Mesenchymal stem cell (in vitro differentiated cells and primary cell): Measurements from ENCODE around the gene MYCBPAP.

Experiments used
- DNase-seq: peaks from one replicate; pipeline ENCODE4 v3.0.0-alpha.2; 2013
- H2AFZ ChIP-seq: one replicate; pipeline ENCODE4 v1.6.1; 2013; ENCODE audit warnings: low read depth, mild to moderate bottlenecking, control low read depth, inconsistent platforms, low read length, moderate library complexity
- H2AK5ac ChIP-seq: 2 replicates; pipeline ENCODE4 v1.6.1; 2013; ENCODE audit warnings: low read length, moderate library complexity, mild to moderate bottlenecking, inconsistent platforms; ENCODE audit not compliant: severe bottlenecking
- H2BK120ac ChIP-seq: one replicate; pipeline ENCODE4 v1.6.1; 2013; ENCODE audit warnings: low read depth, mild to moderate bottlenecking, inconsistent platforms, low read length, moderate library complexity
- H2BK12ac ChIP-seq, 2 experiments: one replicate each; pipeline ENCODE4 v1.6.1; 2013; ENCODE audit warnings: inconsistent platforms in 2 of 2, low read length in 2 of 2, mild to moderate bottlenecking in 2 of 2, moderate library complexity in 2 of 2, control low read depth in 1 of 2
- H2BK15ac ChIP-seq: one replicate; pipeline ENCODE4 v1.6.1; 2013; ENCODE audit warnings: mild to moderate bottlenecking, low read depth, inconsistent platforms; ENCODE audit not compliant: poor library complexity, severe bottlenecking
- H2BK5ac ChIP-seq: 2 replicates; pipeline ENCODE4 v1.6.1; 2013; ENCODE audit warnings: low read depth, mild to moderate bottlenecking, low read length, control low read depth, inconsistent platforms; ENCODE audit not compliant: poor library complexity, severe bottlenecking
- H3K14ac ChIP-seq, 2 experiments: one replicate each; pipeline ENCODE4 v1.6.1; 2013; ENCODE audit warnings: inconsistent platforms in 2 of 2, low read length in 2 of 2, control low read depth in 1 of 2, mild to moderate bottlenecking in 1 of 2, moderate library complexity in 1 of 2
- H3K18ac ChIP-seq, 2 experiments: one replicate each; pipeline ENCODE4 v1.6.1; 2013; ENCODE audit warnings: inconsistent platforms in 2 of 2, low read length in 2 of 2, control low read depth in 1 of 2, low read depth in 1 of 2, mild to moderate bottlenecking in 1 of 2
- H3K23ac ChIP-seq, 2 experiments: one replicate each; pipeline ENCODE4 v1.6.1; 2013; ENCODE audit warnings: inconsistent platforms in 2 of 2, low read length in 2 of 2, mild to moderate bottlenecking in 2 of 2, moderate library complexity in 2 of 2, control low read depth in 1 of 2
- H3K27ac ChIP-seq: 2 replicates; pipeline ENCODE4 v1.5.1; 2013; ENCODE audit warnings: mild to moderate bottlenecking, moderate library complexity, low read length, control low read depth, inconsistent platforms; ENCODE audit not compliant: poor library complexity, severe bottlenecking
- H3K27me3 ChIP-seq, 2 experiments: 2 replicates each; pipeline versions ENCODE4 v1.6.1 to v1.7.0; 2013; ENCODE audit warnings: low read length in 2 of 2, mild to moderate bottlenecking in 2 of 2, moderate library complexity in 2 of 2, control low read depth in 1 of 2, inconsistent platforms in 1 of 2; ENCODE audit not compliant: control insufficient read depth in 1 of 2, insufficient read depth in 1 of 2
- H3K36me3 ChIP-seq, 2 experiments: 2 replicates each; pipeline versions ENCODE4 v1.6.1 to v1.7.0; 2013; ENCODE audit warnings: low read length in 2 of 2, control low read depth in 1 of 2, inconsistent platforms in 1 of 2, low read depth in 1 of 2, mild to moderate bottlenecking in 1 of 2; ENCODE audit not compliant: insufficient read depth in 2 of 2, control insufficient read depth in 1 of 2
- H3K4ac ChIP-seq, 2 experiments: one replicate each; pipeline ENCODE4 v1.6.1; 2013; ENCODE audit warnings: inconsistent platforms in 2 of 2, low read length in 2 of 2, mild to moderate bottlenecking in 2 of 2, moderate library complexity in 2 of 2, control low read depth in 1 of 2, low read depth in 1 of 2
- H3K4me1 ChIP-seq: 2 replicates; pipeline ENCODE4 v1.6.1; 2013; ENCODE audit warnings: low read depth, low read length, control low read depth; ENCODE audit not compliant: control insufficient read depth, insufficient read depth
- H3K4me2 ChIP-seq: 2 replicates; pipeline ENCODE4 v1.6.1; 2013; ENCODE audit warnings: low read length, mild to moderate bottlenecking, inconsistent platforms; ENCODE audit not compliant: poor library complexity, severe bottlenecking
- H3K4me3 ChIP-seq, 2 experiments: 2 replicates each; pipeline versions ENCODE4 v1.5.1 to v1.7.0; 2013; ENCODE audit warnings: low read length in 2 of 2, mild to moderate bottlenecking in 2 of 2, control low read depth in 1 of 2, low read depth in 1 of 2; ENCODE audit not compliant: insufficient read depth in 1 of 2
- H3K79me1 ChIP-seq: replicated peaks from 2 replicates; pipeline ENCODE4 v1.6.1; 2013; ENCODE audit warnings: mild to moderate bottlenecking, control low read depth, low read length, inconsistent platforms; ENCODE audit not compliant: poor library complexity, severe bottlenecking
- H3K9ac ChIP-seq: 2 replicates; pipeline ENCODE4 v1.7.0; 2013; ENCODE audit warnings: mild to moderate bottlenecking, low read length, moderate library complexity
- H3K9me3 ChIP-seq: 2 replicates; pipeline ENCODE4 v1.7.0; 2013; ENCODE audit warnings: mild to moderate bottlenecking, low read length; ENCODE audit not compliant: control insufficient read depth
- H4K8ac ChIP-seq: one replicate; pipeline ENCODE4 v1.6.1; 2013; ENCODE audit warnings: inconsistent platforms, mild to moderate bottlenecking, low read length, moderate library complexity
- H4K91ac ChIP-seq: one replicate; pipeline ENCODE4 v1.6.1; 2013; ENCODE audit warnings: mild to moderate bottlenecking, low read length, inconsistent platforms
- WGBS: methylation state at CpG from one replicate; pipeline ENCODE4 v1.1.7; 2013; ENCODE audit warnings: mixed read lengths; 5-methylcytosine and 5-hydroxymethylcytosine counted together

MYCBPAP gene

DNA sequence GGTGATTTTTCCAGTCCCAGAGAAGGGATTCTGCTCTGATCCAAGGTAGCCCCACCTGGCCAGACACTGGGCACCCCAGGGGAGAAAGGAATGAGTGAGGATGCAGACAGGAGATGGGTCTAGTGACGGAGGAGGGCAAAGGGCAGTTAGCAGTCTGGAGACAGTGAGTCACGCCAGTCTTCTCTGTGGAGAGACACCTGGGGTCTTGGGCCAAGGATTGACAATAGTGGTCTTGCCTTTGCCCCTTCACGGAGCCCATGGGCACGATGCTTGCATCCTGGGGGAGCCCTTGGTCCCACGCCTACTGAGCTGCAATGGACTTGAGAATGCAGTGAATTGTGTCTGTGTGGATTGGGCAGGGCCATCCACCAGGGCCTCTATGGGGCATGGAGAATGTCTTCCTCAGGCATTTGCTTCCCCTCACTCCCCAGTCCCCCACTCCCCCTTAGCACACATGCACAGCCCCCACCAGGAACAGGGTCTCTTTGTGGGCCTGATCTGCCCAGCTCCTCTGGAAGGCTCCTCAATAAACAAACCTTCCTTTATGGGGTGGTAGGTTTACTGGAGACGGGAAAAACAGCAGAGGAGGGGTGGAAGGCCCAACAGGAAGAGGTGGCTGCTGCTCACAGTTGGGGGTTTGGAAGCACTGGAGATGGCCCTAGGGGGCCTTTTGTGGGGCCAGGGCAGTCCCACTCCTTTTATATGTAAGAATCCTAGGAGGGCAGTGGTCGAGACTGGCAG lies 41.0 kb upstream of the MYCBPAP start:
- peaks cover 19 to 44% of the 10 kb centered on the region in 2 experiments for H3K27me3 ChIP-seq
- H3K79me1 ChIP-seq, result no peaks in the 10 kb centered on the region
- H3K4me3 ChIP-seq, result no peak overlapping the region
- H3K27ac ChIP-seq, result no peak overlapping the region
- DNase-seq, result no peak
- H3K18ac ChIP-seq, result no peak overlapping the region
- H3K36me3 ChIP-seq, result peaks cover 3 to 51% of the 10 kb centered on the region in 2 experiments
- H2AK5ac ChIP-seq, result no peak overlapping the region
- H2AFZ ChIP-seq, result no peak overlapping the region
- H3K9me3 ChIP-seq, result no peaks in the 10 kb centered on the region
- WGBS, result 79% methylated on average over 6 of the region's 7 CpGs
- H2BK15ac ChIP-seq, result no peak overlapping the region
- H3K23ac ChIP-seq, result no peak overlapping the region
- H3K4ac ChIP-seq, result no peak overlapping the region
- H2BK120ac ChIP-seq, result no peak overlapping the region
- no peak overlapping the region for H2BK12ac ChIP-seq
- no peak overlapping the region for H4K91ac ChIP-seq
- H3K4me2 ChIP-seq, result no peak overlapping the region
- peaks cover 15% of the 10 kb centered on the region for H3K4me1 ChIP-seq
- H4K8ac ChIP-seq, result no peak overlapping the region
- H3K14ac ChIP-seq, result no peak overlapping the region
- no peak overlapping the region for H3K9ac ChIP-seq
- no peak overlapping the region for H2BK5ac ChIP-seq

DNA sequence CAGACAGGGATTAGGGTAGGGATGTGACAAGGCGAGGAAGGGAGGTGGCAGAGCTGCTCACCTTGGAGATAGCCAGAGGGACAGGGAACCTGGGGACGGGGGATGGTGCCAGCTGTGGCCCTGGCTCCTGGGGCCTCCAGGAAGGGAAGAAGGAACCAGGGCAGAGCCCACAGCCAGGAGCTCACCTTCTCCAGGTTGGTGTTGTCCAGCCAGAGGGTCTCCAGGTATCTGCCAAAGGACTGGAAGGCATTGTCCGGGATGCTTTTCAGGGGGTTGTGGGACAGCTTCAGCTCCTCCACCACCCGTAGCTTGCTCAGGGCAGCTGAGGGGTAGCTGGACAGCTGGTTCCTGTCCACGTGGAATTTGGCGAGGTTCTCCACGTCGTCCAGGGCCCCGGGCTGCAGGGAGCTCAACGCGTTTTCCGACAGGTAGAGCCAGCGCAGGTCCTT lies 40.4 kb upstream of the MYCBPAP start:
- no peak overlapping the region for H3K4me3 ChIP-seq
- H3K4me2 ChIP-seq, result no peak overlapping the region
- no peak overlapping the region for H3K14ac ChIP-seq
- 93% methylated on average over 13 of the region's 13 CpGs for WGBS
- no peak overlapping the region for H2BK5ac ChIP-seq
- H3K9me3 ChIP-seq, result no peaks in the 10 kb centered on the region
- DNase-seq, result no peak
- no peak overlapping the region for H3K23ac ChIP-seq
- H2AK5ac ChIP-seq, result no peak overlapping the region
- peaks cover 17% of the 10 kb centered on the region for H3K4me1 ChIP-seq
- no peak overlapping the region for H3K9ac ChIP-seq
- H2BK120ac ChIP-seq, result no peak overlapping the region
- peak overlapping the region; percentile 33 for H2BK15ac ChIP-seq
- no peak overlapping the region for H3K18ac ChIP-seq
- H2AFZ ChIP-seq, result no peak overlapping the region
- no peaks in the 10 kb centered on the region for H3K79me1 ChIP-seq
- no peak overlapping the region for H3K4ac ChIP-seq
- H4K8ac ChIP-seq, result no peak overlapping the region
- peaks cover 3 to 47% of the 10 kb centered on the region in 2 experiments for H3K36me3 ChIP-seq
- no peak overlapping the region for H3K27ac ChIP-seq
- no peak overlapping the region for H4K91ac ChIP-seq
- peaks cover 19 to 44% of the 10 kb centered on the region in 2 experiments for H3K27me3 ChIP-seq
- H2BK12ac ChIP-seq, result no peak overlapping the region

DNA sequence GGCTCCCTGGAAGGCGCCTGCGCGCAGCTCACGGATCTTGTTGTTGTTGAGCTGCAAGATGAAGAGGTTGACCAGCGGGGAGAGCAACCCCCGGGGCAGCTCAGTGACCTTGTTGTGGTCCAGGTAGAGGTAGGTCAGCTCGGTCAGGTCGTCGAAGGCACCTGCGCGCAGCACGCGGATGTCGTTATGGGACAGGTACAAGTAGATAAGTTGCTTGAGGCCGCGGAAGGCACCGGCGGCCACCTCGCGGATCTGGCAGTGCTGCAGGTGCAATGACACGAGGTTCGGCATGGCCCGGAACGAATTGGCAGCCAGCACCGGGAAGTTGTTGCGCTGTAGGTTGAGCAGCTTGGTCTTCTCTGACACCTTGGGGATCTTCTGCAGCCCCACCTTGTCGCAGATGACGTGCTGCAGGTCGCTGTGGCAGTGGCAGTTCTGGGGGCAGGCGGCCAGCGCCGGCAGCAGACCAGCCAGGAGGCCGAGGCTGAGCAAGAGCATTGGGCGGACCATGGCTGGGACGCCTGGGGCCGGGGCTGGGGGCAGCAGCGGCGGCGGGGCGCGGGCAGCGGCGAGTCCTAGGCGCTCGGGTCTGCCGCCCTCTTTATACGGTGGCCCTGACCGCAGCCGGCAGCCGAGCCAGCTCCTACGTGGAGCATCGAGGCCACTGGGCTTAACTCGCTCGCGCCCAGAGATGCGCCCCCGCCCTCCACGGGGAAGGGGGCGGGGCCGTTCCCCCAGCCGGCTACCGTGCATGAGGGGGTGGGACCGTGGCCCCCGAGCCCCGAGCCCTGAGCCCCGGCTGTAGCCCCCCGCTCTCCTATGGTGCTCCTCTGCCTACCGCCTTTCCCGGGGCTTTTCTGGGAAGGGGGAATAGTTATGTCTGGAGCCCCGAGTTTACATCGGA lies 39.7 kb upstream of the MYCBPAP start, which contains the start of gene CHAD:
Gene CHAD, minus strand, starts transcription at position 577 of the 904 bp plus-strand sequence. Its CDS starts 67 bp downstream, at position 510.
- Histone ChIP-seq H2BK15ac (peak within 1 kb of the TSS; percentile 70), H3K4me2 (peak within 1 kb of the TSS; percentile 55), H3K4me3 (peak within 1 kb of the TSS in 1 of 2 experiments; percentile 62), H3K4me1 (peaks cover 17% of the 10 kb centered on the region), H3K9ac (peak within 1 kb of the TSS; percentile 48), H3K23ac (peak within 1 kb of the TSS in 1 of 2 experiments; percentile 46), H3K14ac (peak within 1 kb of the TSS in 1 of 2 experiments; percentile 37), H2BK5ac (no peak within 1 kb of the TSS), H3K4ac (no peak within 1 kb of the TSS), H2AK5ac (no peak within 1 kb of the TSS), H2AFZ (no peak within 1 kb of the TSS), H4K91ac (no peak within 1 kb of the TSS), H2BK120ac (no peak within 1 kb of the TSS), H3K36me3 (peaks cover 3 to 40% of the 10 kb centered on the region in 2 experiments), H3K79me1 (no peaks in the 10 kb centered on the region), H3K9me3 (no peaks in the 10 kb centered on the region), H2BK12ac (no peak within 1 kb of the TSS), H3K27me3 (peaks cover 19 to 44% of the 10 kb centered on the region in 2 experiments), H4K8ac (no peak within 1 kb of the TSS), H3K27ac (no peak within 1 kb of the TSS), H3K18ac (no peak within 1 kb of the TSS)
- WGBS, result 38% methylated on average over 67 of the region's 71 CpGs
- DNase-seq, result peak; percentile 22

DNA sequence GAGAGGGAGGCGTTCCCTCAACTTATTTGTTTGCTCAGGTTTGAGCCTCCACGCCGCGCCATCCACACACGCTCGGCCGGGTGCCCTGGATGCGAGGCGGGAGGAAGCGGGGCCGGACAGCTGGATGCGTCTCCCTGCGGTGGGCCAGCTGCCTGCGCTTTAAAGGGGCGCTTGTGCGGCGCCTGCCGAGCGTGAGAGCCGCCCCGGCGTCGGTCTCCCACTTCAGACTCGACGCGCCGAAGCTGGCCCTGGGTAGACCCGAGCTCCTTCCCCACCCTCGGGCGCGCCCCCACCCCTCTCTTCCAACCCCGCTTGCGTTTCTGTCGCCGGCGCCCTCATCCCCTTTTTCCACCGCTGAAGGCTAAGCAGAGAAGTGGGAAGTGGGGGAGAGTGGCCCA lies 39.0 kb upstream of the MYCBPAP start:
- no peaks in the 10 kb centered on the region for H3K9me3 ChIP-seq
- no peak overlapping the region for H2AFZ ChIP-seq
- H3K27ac ChIP-seq, result no peak overlapping the region
- H3K9ac ChIP-seq, result peak overlapping the region; percentile 48
- no peaks in the 10 kb centered on the region for H3K79me1 ChIP-seq
- H4K8ac ChIP-seq, result no peak overlapping the region
- H3K36me3 ChIP-seq, result peaks cover 3 to 42% of the 10 kb centered on the region in 2 experiments
- H3K23ac ChIP-seq, result no peak overlapping the region
- H2BK12ac ChIP-seq, result no peak overlapping the region
- WGBS, result 13% methylated on average over 24 of the region's 37 CpGs
- no peak overlapping the region for H2BK15ac ChIP-seq
- no peak overlapping the region for H2AK5ac ChIP-seq
- no peak overlapping the region for H2BK5ac ChIP-seq
- peak; percentile 18 for DNase-seq
- no peak overlapping the region for H2BK120ac ChIP-seq
- no peak overlapping the region for H4K91ac ChIP-seq
- peaks cover 17% of the 10 kb centered on the region for H3K4me1 ChIP-seq
- H3K4me2 ChIP-seq, result peak overlapping the region; percentile 55
- peaks cover 25 to 44% of the 10 kb centered on the region in 2 experiments for H3K27me3 ChIP-seq
- H3K18ac ChIP-seq, result no peak overlapping the region
- H3K14ac ChIP-seq, result no peak overlapping the region
- no peak overlapping the region for H3K4ac ChIP-seq
- H3K4me3 ChIP-seq, result peak overlapping the region in 1 of 2 experiments; percentile 62
